ENCODE measurements around the gene BAZ2B. TPM values are rescaled to one million over a fixed set of nuclear protein-coding genes. Genes with fewer than 3 reads are reported as not detected.

The BAZ2B gene
- total RNA-seq, 1 experiment from 2014 or later = 33.0 TPM

DNA sequence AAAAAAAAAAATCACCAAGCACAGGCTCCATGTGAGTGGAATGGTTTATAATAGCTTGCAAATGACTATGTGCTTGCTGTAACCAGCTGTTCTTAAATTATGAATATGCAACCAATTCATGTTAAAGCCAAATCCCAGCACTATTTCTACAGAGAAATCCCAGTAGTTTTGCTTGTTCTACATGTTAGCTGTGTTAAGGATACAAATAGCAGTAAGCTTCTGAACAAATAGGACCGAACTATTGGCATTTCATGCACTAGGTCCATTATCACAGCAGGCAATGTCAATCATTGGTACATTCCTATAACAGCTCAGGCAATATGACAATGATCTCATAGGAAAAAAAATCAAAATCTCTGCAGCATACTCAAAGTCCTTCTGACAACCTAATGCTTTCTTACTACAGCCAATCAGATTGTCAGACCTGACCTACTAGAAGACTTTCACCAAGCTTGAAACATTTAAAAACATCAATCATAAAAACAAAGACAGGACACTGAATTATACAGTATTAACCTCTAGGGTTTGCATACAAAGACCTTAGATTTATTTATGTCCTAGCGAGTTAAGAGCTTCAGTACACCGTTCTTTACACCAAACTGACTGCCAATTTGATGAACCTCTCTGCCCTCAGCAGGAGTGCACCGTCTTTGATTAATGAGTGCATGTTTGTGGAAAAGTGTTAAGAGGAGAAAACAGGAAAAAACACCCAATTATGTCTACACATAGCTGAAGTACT lies 6.4 kb downstream of the BAZ2B start (continued):
- TF ChIP-seq, protein P1, sequence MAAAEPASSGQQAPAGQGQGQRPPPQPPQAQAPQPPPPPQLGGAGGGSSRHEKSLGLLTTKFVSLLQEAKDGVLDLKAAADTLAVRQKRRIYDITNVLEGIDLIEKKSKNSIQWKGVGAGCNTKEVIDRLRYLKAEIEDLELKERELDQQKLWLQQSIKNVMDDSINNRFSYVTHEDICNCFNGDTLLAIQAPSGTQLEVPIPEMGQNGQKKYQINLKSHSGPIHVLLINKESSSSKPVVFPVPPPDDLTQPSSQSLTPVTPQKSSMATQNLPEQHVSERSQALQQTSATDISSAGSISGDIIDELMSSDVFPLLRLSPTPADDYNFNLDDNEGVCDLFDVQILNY (CRISPR knock-in tag; IDR thresholded peaks at IDR 0.05) = no peak
- no peak for TF ChIP-seq ZNF121 (CRISPR knock-in tag; IDR thresholded peaks at IDR 0.05)
- TF ChIP-seq, protein P2, sequence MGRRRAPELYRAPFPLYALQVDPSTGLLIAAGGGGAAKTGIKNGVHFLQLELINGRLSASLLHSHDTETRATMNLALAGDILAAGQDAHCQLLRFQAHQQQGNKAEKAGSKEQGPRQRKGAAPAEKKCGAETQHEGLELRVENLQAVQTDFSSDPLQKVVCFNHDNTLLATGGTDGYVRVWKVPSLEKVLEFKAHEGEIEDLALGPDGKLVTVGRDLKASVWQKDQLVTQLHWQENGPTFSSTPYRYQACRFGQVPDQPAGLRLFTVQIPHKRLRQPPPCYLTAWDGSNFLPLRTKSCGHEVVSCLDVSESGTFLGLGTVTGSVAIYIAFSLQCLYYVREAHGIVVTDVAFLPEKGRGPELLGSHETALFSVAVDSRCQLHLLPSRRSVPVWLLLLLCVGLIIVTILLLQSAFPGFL (CRISPR knock-in tag; IDR thresholded peaks at IDR 0.05; ENCODE audit: borderline replicate concordance) = no peak
- TF ChIP-seq MYBL2 (CRISPR knock-in tag; IDR thresholded peaks at IDR 0.05) = no peak
- no peak for TF ChIP-seq FOXP1 (CRISPR knock-in tag; IDR thresholded peaks at IDR 0.05; ENCODE audit: borderline replicate concordance)
- TF ChIP-seq, protein P3, sequence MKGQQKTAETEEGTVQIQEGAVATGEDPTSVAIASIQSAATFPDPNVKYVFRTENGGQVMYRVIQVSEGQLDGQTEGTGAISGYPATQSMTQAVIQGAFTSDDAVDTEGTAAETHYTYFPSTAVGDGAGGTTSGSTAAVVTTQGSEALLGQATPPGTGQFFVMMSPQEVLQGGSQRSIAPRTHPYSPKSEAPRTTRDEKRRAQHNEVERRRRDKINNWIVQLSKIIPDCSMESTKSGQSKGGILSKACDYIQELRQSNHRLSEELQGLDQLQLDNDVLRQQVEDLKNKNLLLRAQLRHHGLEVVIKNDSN (CRISPR knock-in tag; IDR thresholded peaks at IDR 0.05) = no peak
- TF ChIP-seq, protein P4, sequence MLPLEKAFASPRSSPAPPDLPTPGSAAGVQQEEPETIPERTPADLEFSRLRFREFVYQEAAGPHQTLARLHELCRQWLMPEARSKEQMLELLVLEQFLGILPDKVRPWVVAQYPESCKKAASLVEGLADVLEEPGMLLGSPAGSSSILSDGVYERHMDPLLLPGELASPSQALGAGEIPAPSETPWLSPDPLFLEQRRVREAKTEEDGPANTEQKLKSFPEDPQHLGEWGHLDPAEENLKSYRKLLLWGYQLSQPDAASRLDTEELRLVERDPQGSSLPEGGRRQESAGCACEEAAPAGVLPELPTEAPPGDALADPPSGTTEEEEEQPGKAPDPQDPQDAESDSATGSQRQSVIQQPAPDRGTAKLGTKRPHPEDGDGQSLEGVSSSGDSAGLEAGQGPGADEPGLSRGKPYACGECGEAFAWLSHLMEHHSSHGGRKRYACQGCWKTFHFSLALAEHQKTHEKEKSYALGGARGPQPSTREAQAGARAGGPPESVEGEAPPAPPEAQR (CRISPR knock-in tag; IDR thresholded peaks at IDR 0.05) = no peak
- no peak for TF ChIP-seq GABPB1 (CRISPR knock-in tag; IDR thresholded peaks at IDR 0.05)
- no peak for TF ChIP-seq KAT7 (CRISPR knock-in tag; IDR thresholded peaks at IDR 0.05; ENCODE audit: borderline replicate concordance)

DNA sequence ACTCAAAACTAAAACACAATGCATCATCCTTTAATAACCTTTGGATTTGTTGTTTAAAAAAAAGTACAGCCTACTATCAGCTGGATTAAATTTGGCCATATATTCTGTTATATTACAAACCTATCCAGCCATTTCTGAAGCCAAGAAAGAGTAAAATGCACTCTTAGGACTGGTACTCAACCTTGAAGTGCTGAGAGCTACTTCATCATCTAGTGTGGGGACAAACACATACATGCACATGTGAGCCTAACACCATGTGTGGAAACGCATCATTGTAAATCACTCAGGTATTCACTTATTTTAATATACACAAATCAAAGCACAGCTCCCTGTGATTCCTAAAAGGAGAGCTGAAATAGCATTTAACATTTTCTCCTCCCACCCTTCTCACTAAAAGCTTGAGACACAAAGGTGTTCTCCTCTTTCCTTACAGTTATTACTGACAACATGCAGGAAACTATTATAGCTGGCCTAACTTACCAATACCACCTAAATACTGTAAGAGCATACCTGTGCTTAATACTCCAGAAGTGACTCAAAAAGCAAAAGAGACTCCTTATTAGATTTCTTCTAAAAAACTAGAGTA lies 7.5 kb downstream of the BAZ2B start:
- TF ChIP-seq ZBTB21 (CRISPR knock-in tag; IDR thresholded peaks at IDR 0.05; ENCODE audit: borderline replicate concordance) = no peak
- TF ChIP-seq, protein P4 (CRISPR knock-in tag; IDR thresholded peaks at IDR 0.05) = no peak
- no peak for TF ChIP-seq ZNF219 (CRISPR knock-in tag; IDR thresholded peaks at IDR 0.05; ENCODE audit: borderline replicate concordance)
- TF ChIP-seq, protein P5, sequence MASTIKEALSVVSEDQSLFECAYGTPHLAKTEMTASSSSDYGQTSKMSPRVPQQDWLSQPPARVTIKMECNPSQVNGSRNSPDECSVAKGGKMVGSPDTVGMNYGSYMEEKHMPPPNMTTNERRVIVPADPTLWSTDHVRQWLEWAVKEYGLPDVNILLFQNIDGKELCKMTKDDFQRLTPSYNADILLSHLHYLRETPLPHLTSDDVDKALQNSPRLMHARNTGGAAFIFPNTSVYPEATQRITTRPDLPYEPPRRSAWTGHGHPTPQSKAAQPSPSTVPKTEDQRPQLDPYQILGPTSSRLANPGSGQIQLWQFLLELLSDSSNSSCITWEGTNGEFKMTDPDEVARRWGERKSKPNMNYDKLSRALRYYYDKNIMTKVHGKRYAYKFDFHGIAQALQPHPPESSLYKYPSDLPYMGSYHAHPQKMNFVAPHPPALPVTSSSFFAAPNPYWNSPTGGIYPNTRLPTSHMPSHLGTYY (CRISPR knock-in tag; IDR thresholded peaks at IDR 0.05) = no peak
- Mint-ChIP-seq H3K9me3 (no peaks in the 10 kb centered on the region), H3K27ac (peak overlapping the region; percentile 29), H3K36me3 (no peaks in the 10 kb centered on the region), H3K4me3 (no peak overlapping the region), H3K27me3 (ENCODE audit: low read depth) (no peaks in the 10 kb centered on the region), H3K4me1 (peaks cover 65% of the 10 kb centered on the region)
- no peak for ATAC-seq
- CTCF ChIA-PET = interaction anchor here (1.6 kb wide), 1 partner anchor 51 kb away, joined by 4 read pairs; no protein-coding TSS in a partner anchor
- POLR2A ChIA-PET = interaction anchor here (1.5 kb wide), 1 partner anchor 11 kb away, joined by 4 read pairs; no protein-coding TSS in a partner anchor
- DNase-seq (ENCODE audit: low spot score) = no peak

DNA sequence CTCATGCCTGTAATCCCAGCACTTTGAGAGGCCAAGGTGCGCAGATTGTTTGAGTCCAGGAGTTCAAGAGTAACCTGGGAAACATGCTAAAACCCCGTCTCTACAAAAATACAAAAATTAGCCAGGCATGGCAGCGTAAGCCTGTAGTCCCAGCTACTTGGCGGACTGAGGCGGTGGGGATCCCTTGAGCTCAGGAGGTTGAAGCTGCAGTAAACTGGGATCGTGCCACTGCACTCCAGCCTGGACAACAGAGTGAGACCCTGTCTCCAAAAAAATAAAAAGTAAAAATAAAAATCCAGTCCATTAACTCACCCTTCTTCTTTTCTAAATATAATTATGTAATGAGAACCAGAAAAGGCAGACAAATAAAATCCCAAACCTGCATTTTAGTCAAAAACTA lies 8.2 kb downstream of the BAZ2B start:
- no peaks in the 10 kb centered on the region for H3K36me3 Mint-ChIP-seq
- ChIA-PET CTCF (no interaction called here), POLR2A (interaction anchor here (1.5 kb wide), 1 partner anchor 10 kb away, joined by 4 read pairs; no protein-coding TSS in a partner anchor)
- DNase-seq (ENCODE audit: low spot score) (no peak), ATAC-seq (no peak)
- no peak overlapping the region for H3K4me3 Mint-ChIP-seq
- TF ChIP-seq TCF7 (CRISPR knock-in tag; IDR thresholded peaks at IDR 0.05; ENCODE audit: low read depth) (no peak), ZNF121 (CRISPR knock-in tag; IDR thresholded peaks at IDR 0.05) (peak; percentile 61; the same call in 1 of the 2 replicates)
- TF ChIP-seq, protein P3 (CRISPR knock-in tag; IDR thresholded peaks at IDR 0.05) = no peak
- TF ChIP-seq, protein P6, sequence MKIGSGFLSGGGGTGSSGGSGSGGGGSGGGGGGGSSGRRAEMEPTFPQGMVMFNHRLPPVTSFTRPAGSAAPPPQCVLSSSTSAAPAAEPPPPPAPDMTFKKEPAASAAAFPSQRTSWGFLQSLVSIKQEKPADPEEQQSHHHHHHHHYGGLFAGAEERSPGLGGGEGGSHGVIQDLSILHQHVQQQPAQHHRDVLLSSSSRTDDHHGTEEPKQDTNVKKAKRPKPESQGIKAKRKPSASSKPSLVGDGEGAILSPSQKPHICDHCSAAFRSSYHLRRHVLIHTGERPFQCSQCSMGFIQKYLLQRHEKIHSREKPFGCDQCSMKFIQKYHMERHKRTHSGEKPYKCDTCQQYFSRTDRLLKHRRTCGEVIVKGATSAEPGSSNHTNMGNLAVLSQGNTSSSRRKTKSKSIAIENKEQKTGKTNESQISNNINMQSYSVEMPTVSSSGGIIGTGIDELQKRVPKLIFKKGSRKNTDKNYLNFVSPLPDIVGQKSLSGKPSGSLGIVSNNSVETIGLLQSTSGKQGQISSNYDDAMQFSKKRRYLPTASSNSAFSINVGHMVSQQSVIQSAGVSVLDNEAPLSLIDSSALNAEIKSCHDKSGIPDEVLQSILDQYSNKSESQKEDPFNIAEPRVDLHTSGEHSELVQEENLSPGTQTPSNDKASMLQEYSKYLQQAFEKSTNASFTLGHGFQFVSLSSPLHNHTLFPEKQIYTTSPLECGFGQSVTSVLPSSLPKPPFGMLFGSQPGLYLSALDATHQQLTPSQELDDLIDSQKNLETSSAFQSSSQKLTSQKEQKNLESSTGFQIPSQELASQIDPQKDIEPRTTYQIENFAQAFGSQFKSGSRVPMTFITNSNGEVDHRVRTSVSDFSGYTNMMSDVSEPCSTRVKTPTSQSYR (CRISPR knock-in tag; IDR thresholded peaks at IDR 0.05) = no peak
- H3K9me3 Mint-ChIP-seq = no peaks in the 10 kb centered on the region
- peak overlapping the region; percentile 29 for H3K27ac Mint-ChIP-seq
- no peaks in the 10 kb centered on the region for H3K27me3 Mint-ChIP-seq (ENCODE audit: low read depth)
- peaks cover 63% of the 10 kb centered on the region for H3K4me1 Mint-ChIP-seq

Measured in WTC11 (cell line).